HG02798 (cell line): Measurements from ENCODE around the gene CCER1.
A peak's percentile ranks its signal among the peaks of the same experiment; 100 is the strongest.

ENCODE experiments used
- ATAC-seq: cut with Tn5 transposase; IDR thresholded peaks from one replicate; pipeline ENCODE4 v1.9.1; 2021; ENCODE audit warnings: mild to moderate bottlenecking; ENCODE audit not compliant: unreplicated experiment, poor library complexity

The CCER1 gene

GRCh38 chr12:90969851-90970250 lies 14.9 kb upstream of the CCER1 start:
- ATAC-seq, result no peak

- ATAC-seq, result no peak
These were observed 14.4 kb upstream of the CCER1 start for GRCh38 chr12:90969346-90969745.

- ATAC-seq, result no peak
These were observed 10.2 kb upstream of the CCER1 start for GRCh38 chr12:90965204-90965603.

- ATAC-seq, result no peak
These were observed 9.6 kb upstream of the CCER1 start for GRCh38 chr12:90964616-90965015.

- no peak for ATAC-seq
These were observed 9.0 kb upstream of the CCER1 start for GRCh38 chr12:90963946-90964345.

GRCh38 chr12:90961154-90961553 lies 6.2 kb upstream of the CCER1 start:
- ATAC-seq, result no peak

- peak; percentile 80 for ATAC-seq
These were observed 4.7 kb upstream of the CCER1 start for GRCh38 chr12:90959538-90960139.

- ATAC-seq, result no peak
These were observed 4.1 kb upstream of the CCER1 start for GRCh38 chr12:90959032-90959431.

- ATAC-seq, result no peak
These were observed 3.4 kb upstream of the CCER1 start for GRCh38 chr12:90958347-90958746.

GRCh38 chr12:90954428-90954827 lies 548 bp downstream of the CCER1 start:
- no peak for ATAC-seq

- peak; percentile 53 for ATAC-seq
These were observed 987 bp downstream of the CCER1 start for GRCh38 chr12:90953956-90954421.

GRCh38 chr12:90951432-90952105 lies 3.4 kb downstream of the CCER1 start:
- no peak for ATAC-seq

- no peak for ATAC-seq
These were observed 7.1 kb downstream of the CCER1 start for GRCh38 chr12:90947869-90948268.

GRCh38 chr12:90945070-90945649 lies 9.8 kb downstream of the CCER1 start:
- ATAC-seq, result peak; percentile 85

GRCh38 chr12:90943255-90943654 lies 11.7 kb downstream of the CCER1 start:
- ATAC-seq, result no peak

GRCh38 chr12:90940872-90941499 lies 14.0 kb downstream of the CCER1 start:
- peak; percentile 78 for ATAC-seq

- ATAC-seq, result no peak
These were observed 15.6 kb downstream of the CCER1 start for GRCh38 chr12:90939382-90939781.

- ATAC-seq, result no peak
These were observed 16.5 kb downstream of the CCER1 start for GRCh38 chr12:90938451-90938850.

GRCh38 chr12:90937651-90938050 lies 17.3 kb downstream of the CCER1 start:
- no peak for ATAC-seq

- no peak for ATAC-seq
These were observed 18.6 kb downstream of the CCER1 start for GRCh38 chr12:90936230-90937005.

GRCh38 chr12:90925562-90925961 lies 29.4 kb downstream of the CCER1 start:
- no peak for ATAC-seq
